Psoas muscle (tissue), 8 donors: ENCODE results near the gene GMPR. TPM values are rescaled to one million over a fixed set of nuclear protein-coding genes. Genes with fewer than 3 reads are reported as not detected.

ENCODE experiments used
- ATAC-seq, 4 donors: fragments of 200-7000 bp; cut with Tn5 transposase; one replicate each; pipeline ENCODE4 v1.9.1; 2020; ENCODE audit warnings: moderate library complexity in 3 of 4, mild to moderate bottlenecking in 2 of 4
- DNase-seq, 2 donors: peaks; one replicate each; pipeline ENCODE4 v3.0.0-alpha.2; 2020
- H3K27ac ChIP-seq: fragments of 200-600 bp; one replicate; pipeline ENCODE4 v1.8.0; 2022
- H3K27me3 ChIP-seq, 3 donors: fragments of 200-600 bp in 1 of 3; one replicate each; pipeline versions ENCODE4 v1.6.1 to v1.8.0; 2013 to 2022; ENCODE audit warnings: low read length in 2 of 3, mild to moderate bottlenecking in 2 of 3, moderate library complexity in 1 of 3; ENCODE audit not compliant: insufficient read depth in 3 of 3
- H3K36me3 ChIP-seq, 2 donors: fragments of 200-600 bp in 1 of 2; one replicate each; pipeline versions ENCODE4 v1.6.1 to v1.8.0; 2013 to 2022; ENCODE audit warnings: low read depth in 1 of 2, mild to moderate bottlenecking in 1 of 2, moderate library complexity in 1 of 2; ENCODE audit not compliant: insufficient read depth in 1 of 2
- H3K4me1 ChIP-seq: fragments of 200-600 bp; one replicate; pipeline ENCODE4 v1.8.0; 2022
- H3K4me3 ChIP-seq: fragments of 200-600 bp; one replicate; pipeline ENCODE4 v1.8.0; 2022; ENCODE audit warnings: mild to moderate bottlenecking
- H3K9me3 ChIP-seq: fragments of 200-600 bp; one replicate; pipeline ENCODE4 v1.8.0; 2022
- CTCF ChIP-seq: fragments of 200-600 bp; IDR thresholded peaks from one replicate; pipeline ENCODE4 v1.8.0; 2022; ENCODE audit warnings: antibody characterized with exemption
- WGBS, 3 donors: extraction: QIAGEN DNeasy Blood & Tissue Kit; methylation state at CpG; one replicate each; pipeline versions ENCODE4 v1.1.6 to v1.1.7; 2013; 5-methylcytosine and 5-hydroxymethylcytosine counted together
- intact Hi-C, 2 donors: fragments of 100-400 bp; cut with DNase I; formaldehyde crosslinking; loops; one replicate each; pipeline versions ENCODE4 v1.11.0 to v1.14.2; 2022
- polyA plus RNA-seq, 3 donors: library from polyadenylated mRNA; stranded (reverse); fragments of 200-250 nt; gene quantifications; one replicate each; pipeline ENCODE4 v1.2.3, GENCODE V29; 2013
- total RNA-seq, 4 donors: library from RNA; stranded (reverse); fragmentation: NEBNext Ultra II Directional in 2 of 4; extraction: Animal tissue kit (Norgen Biotek cat#: 25700) in 2 of 4; gene quantifications; one replicate each; pipeline versions ENCODE4 v1.2.1 to v1.2.4, GENCODE V29; 2021 to 2023
- donor health status: healthy with polysubstance abuse.
- donor health status: DM: no; HTN: no; CAD: no; lungs with moderate emphysema.
- donor health status: Bipolar disorder and iron deficiency.
- donor health status: healthy.
- donor health status: DM: yes; HTN: yes; CAD: no.
- donor health status: DM: no; HTN: no; CAD: no.
- donor health status: DM: no; HTN: no; CAD: no.
- donor health status: DM: yes; HTN: yes; CAD: no.

Gene GMPR
- total and polyA plus RNA-seq, 7 donors: 26.6 to 286 (median 230) TPM

GRCh38 chr6:16227605-16228004 lies 10.8 kb upstream of the GMPR start:
- Histone ChIP-seq H3K27ac (no peak overlapping the region), H3K36me3 (no peaks in the 10 kb centered on the region), H3K4me3 (no peak overlapping the region), H3K27me3 (no peaks in the 10 kb centered on the region), H3K9me3 (no peaks in the 10 kb centered on the region), H3K4me1 (peaks cover 9% of the 10 kb centered on the region)
- no peak for TF ChIP-seq CTCF
- ATAC-seq: no peak
- no peak for DNase-seq
- intact Hi-C loops: no loop called here
- WGBS, 3 donors: 75 to 86% (median 85%) methylated on average over 7 of the region's 7 CpGs

GRCh38 chr6:16228043-16228442 lies 10.3 kb upstream of the GMPR start:
- 86 to 100% (median 93%) methylated on average over 5 of the region's 5 CpGs for WGBS, 3 donors
- H3K27me3 ChIP-seq: no peaks in the 10 kb centered on the region
- intact Hi-C loops: no loop called here
- no peak for TF ChIP-seq CTCF
- no peak overlapping the region for H3K4me3 ChIP-seq
- H3K4me1 ChIP-seq: peaks cover 9% of the 10 kb centered on the region
- H3K27ac ChIP-seq: no peak overlapping the region
- ATAC-seq (no peak), DNase-seq (no peak)
- H3K36me3 ChIP-seq: no peaks in the 10 kb centered on the region
- no peaks in the 10 kb centered on the region for H3K9me3 ChIP-seq

- Histone ChIP-seq H3K36me3 (no peaks in the 10 kb centered on the region), H3K27ac (no peak overlapping the region), H3K4me1 (peaks cover 9% of the 10 kb centered on the region), H3K9me3 (no peaks in the 10 kb centered on the region), H3K4me3 (no peak overlapping the region), H3K27me3 (no peaks in the 10 kb centered on the region)
- ATAC-seq: peak; percentile 59 to 84 (median 74)
- TF ChIP-seq CTCF: peak; percentile 28
- 44 to 59% (median 49%) methylated on average over 19 to 20 of the region's 20 CpGs for WGBS, 3 donors
- no peak for DNase-seq
- intact Hi-C loops: no loop called here
Measured at GRCh38 chr6:16228709-16229665, 9.4 kb upstream of the GMPR start.

GRCh38 chr6:16229700-16230099 lies 8.7 kb upstream of the GMPR start:
- WGBS, 3 donors: 37 to 52% (median 50%) methylated on average over 6 of the region's 6 CpGs
- Histone ChIP-seq H3K27ac (no peak overlapping the region), H3K9me3 (no peaks in the 10 kb centered on the region), H3K36me3 (no peaks in the 10 kb centered on the region), H3K4me3 (no peak overlapping the region), H3K27me3 (no peaks in the 10 kb centered on the region), H3K4me1 (peaks cover 9% of the 10 kb centered on the region)
- intact Hi-C loops: no loop called here
- ATAC-seq: peak in 3 of 4 donors; percentile 36 to 39 (median 37)
- TF ChIP-seq CTCF: no peak
- no peak for DNase-seq
